Psoas muscle (tissue), 8 donors: ENCODE results near the gene FAM156B. TPM values are rescaled to one million over a fixed set of nuclear protein-coding genes. Genes with fewer than 3 reads are reported as not detected.
"Not testable (repeated sequence)": the region's sequence is repeated elsewhere in the genome, so short reads cannot be mapped to it uniquely, and the experiment has no call there.

ENCODE experiments used
- ATAC-seq, 4 donors: fragments of 200-7000 bp; cut with Tn5 transposase; one replicate each; pipeline ENCODE4 v1.9.1; 2020; ENCODE audit warnings: moderate library complexity in 3 of 4, mild to moderate bottlenecking in 2 of 4
- DNase-seq, 2 donors: peaks; one replicate each; pipeline ENCODE4 v3.0.0-alpha.2; 2020
- H3K27ac ChIP-seq: fragments of 200-600 bp; one replicate; pipeline ENCODE4 v1.8.0; 2022
- H3K27me3 ChIP-seq, 3 donors: fragments of 200-600 bp in 1 of 3; one replicate each; pipeline versions ENCODE4 v1.6.1 to v1.8.0; 2013 to 2022; ENCODE audit warnings: low read length in 2 of 3, mild to moderate bottlenecking in 2 of 3, moderate library complexity in 1 of 3; ENCODE audit not compliant: insufficient read depth in 3 of 3
- H3K36me3 ChIP-seq, 2 donors: fragments of 200-600 bp in 1 of 2; one replicate each; pipeline versions ENCODE4 v1.6.1 to v1.8.0; 2013 to 2022; ENCODE audit warnings: low read depth in 1 of 2, mild to moderate bottlenecking in 1 of 2, moderate library complexity in 1 of 2; ENCODE audit not compliant: insufficient read depth in 1 of 2
- H3K4me1 ChIP-seq: fragments of 200-600 bp; one replicate; pipeline ENCODE4 v1.8.0; 2022
- H3K4me3 ChIP-seq: fragments of 200-600 bp; one replicate; pipeline ENCODE4 v1.8.0; 2022; ENCODE audit warnings: mild to moderate bottlenecking
- H3K9me3 ChIP-seq: fragments of 200-600 bp; one replicate; pipeline ENCODE4 v1.8.0; 2022
- WGBS, 3 donors: extraction: QIAGEN DNeasy Blood & Tissue Kit; methylation state at CpG; one replicate each; pipeline versions ENCODE4 v1.1.6 to v1.1.7; 2013; 5-methylcytosine and 5-hydroxymethylcytosine counted together
- intact Hi-C, 2 donors: fragments of 100-400 bp; cut with DNase I; formaldehyde crosslinking; loops; one replicate each; pipeline versions ENCODE4 v1.11.0 to v1.14.2; 2022
- polyA plus RNA-seq, 3 donors: library from polyadenylated mRNA; stranded (reverse); fragments of 200-250 nt; gene quantifications; one replicate each; pipeline ENCODE4 v1.2.3, GENCODE V29; 2013
- total RNA-seq, 4 donors: library from RNA; stranded (reverse); fragmentation: NEBNext Ultra II Directional in 2 of 4; extraction: Animal tissue kit (Norgen Biotek cat#: 25700) in 2 of 4; gene quantifications; one replicate each; pipeline versions ENCODE4 v1.2.1 to v1.2.4, GENCODE V29; 2021 to 2023
- TF ChIP-seq, protein P1 (sequence below): fragments of 200-600 bp; IDR thresholded peaks from one replicate; pipeline ENCODE4 v1.8.0; 2022; ENCODE audit warnings: antibody characterized with exemption
- donor health status: healthy with polysubstance abuse.
- donor health status: DM: no; HTN: no; CAD: no; lungs with moderate emphysema.
- donor health status: Bipolar disorder and iron deficiency.
- donor health status: healthy.
- donor health status: DM: yes; HTN: yes; CAD: no.
- donor health status: DM: no; HTN: no; CAD: no.
- donor health status: DM: no; HTN: no; CAD: no.
- donor health status: DM: yes; HTN: yes; CAD: no.

Gene FAM156B
- total and polyA plus RNA-seq, 7 donors = 1.1 to 5.4 (median 2.6) TPM

DNA sequence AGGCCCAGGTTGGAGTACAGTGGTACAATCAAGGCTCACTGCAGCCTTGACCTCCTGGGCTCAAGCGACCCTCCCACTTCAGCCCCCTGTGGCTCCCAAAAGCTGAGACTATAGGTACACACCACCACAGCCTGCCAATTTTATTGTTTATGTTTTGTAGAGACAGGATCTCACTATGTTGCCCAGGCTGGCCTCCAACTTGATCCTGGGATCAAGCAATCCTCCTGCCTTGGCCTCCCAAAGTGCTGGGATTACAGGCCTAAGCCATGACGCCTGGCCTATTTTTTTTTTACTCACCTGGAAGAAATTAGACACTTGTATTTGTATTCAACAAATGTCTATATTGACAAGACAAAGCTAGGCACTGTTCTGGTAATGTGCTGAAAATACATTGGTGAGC is 36.1 kb downstream of the FAM156B start:
- Histone ChIP-seq H3K4me3 (no peak overlapping the region), H3K36me3 (no peaks in the 10 kb centered on the region), H3K4me1 (no peaks in the 10 kb centered on the region), H3K27ac (no peak overlapping the region), H3K9me3 (no peaks in the 10 kb centered on the region), H3K27me3 (no peaks in the 10 kb centered on the region)
- DNase-seq (no peak), ATAC-seq (no peak)
- WGBS, 3 donors = 95 to 100% (median 95%) methylated on average over 2 of the region's 2 CpGs
- intact Hi-C loops = no loop called here
- TF ChIP-seq, protein P1, sequence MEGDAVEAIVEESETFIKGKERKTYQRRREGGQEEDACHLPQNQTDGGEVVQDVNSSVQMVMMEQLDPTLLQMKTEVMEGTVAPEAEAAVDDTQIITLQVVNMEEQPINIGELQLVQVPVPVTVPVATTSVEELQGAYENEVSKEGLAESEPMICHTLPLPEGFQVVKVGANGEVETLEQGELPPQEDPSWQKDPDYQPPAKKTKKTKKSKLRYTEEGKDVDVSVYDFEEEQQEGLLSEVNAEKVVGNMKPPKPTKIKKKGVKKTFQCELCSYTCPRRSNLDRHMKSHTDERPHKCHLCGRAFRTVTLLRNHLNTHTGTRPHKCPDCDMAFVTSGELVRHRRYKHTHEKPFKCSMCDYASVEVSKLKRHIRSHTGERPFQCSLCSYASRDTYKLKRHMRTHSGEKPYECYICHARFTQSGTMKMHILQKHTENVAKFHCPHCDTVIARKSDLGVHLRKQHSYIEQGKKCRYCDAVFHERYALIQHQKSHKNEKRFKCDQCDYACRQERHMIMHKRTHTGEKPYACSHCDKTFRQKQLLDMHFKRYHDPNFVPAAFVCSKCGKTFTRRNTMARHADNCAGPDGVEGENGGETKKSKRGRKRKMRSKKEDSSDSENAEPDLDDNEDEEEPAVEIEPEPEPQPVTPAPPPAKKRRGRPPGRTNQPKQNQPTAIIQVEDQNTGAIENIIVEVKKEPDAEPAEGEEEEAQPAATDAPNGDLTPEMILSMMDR = no peak

DNA sequence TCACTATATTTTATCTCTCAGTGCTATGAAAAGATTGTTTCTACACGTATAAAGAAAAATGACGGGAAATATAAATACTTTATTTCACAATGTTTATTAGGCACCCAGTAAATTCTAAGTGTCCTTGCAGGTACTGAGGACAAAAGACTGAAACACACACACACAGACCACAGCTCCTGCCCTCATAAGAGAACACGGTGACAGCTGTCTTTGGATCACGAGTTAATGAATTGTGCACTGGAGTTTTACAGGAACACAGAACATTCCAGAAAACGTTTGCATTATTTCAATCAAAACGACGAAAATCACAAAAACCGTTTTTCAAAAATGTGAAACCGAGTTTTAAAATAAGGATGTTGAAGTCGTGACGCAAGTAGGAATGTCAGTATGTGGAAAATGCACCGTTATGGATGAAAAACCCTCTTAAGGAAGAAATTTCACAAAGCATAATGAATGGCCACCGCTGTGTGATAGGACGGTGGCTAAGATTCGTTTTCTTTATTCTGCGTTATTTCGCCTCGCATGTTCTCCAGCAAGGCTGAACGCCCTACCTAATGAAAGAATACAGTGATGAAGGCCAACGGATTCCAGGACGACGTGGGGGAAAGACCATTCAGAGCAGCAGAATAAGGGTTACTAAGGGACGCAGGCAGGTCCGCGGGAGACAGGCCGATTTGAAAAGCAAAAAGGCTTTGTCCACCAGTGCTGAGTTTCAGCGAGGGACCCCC is 37.0 kb downstream of the FAM156B start:
- Histone ChIP-seq H3K4me1 (no peaks in the 10 kb centered on the region), H3K36me3 (no peaks in the 10 kb centered on the region), H3K9me3 (no peaks in the 10 kb centered on the region), H3K27me3 (no peaks in the 10 kb centered on the region), H3K4me3 (peak overlapping the region; percentile 89), H3K27ac (peak overlapping the region; percentile 96)
- TF ChIP-seq, protein P1 = no peak
- WGBS, 3 donors = 3 to 4% (median 4%) methylated on average over 27 of the region's 27 CpGs
- DNase-seq = no peak
- intact Hi-C loops = no loop called here
- no peak for ATAC-seq

DNA sequence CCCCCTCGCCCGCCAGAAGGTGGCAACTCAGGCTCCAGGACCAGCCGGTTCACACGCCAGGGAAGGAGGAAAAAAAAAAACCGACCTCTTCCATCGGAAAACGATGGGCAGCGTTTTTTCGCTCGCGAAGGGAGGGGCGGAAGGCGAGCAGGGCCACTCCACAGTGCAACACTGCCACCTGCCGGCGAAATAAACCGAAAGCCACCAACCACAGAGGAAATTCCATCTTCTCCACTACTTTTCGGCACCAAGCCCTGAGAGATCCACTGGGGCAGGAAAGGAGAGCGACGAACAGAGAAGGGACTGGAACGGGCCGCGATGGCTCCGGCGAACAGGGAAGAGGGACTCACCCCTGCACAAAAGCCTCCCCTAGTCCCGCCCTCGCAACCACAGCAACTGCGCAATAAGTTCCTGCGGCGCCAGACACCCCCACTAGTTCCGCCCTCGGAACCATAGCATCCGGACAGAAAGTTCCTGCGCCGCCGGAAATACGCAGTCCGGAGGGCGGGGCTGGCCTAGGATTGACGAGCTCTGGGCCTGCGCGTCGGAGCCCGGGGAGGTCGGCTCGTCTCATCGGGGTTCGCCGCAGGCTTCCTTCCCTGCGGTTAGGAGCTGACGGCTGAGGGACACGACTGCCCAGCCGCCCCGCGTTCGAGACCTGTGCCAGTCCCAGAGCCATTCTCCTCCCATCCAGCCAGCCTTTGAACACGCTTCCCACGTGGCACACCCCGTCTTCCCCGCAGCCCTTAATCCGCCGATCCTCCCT is 37.8 kb downstream of the FAM156B start:
- Histone ChIP-seq H3K27me3 (no peaks in the 10 kb centered on the region), H3K36me3 (no peaks in the 10 kb centered on the region), H3K4me3 (peak overlapping the region; percentile 89), H3K27ac (peak overlapping the region; percentile 96), H3K4me1 (no peaks in the 10 kb centered on the region), H3K9me3 (no peaks in the 10 kb centered on the region)
- intact Hi-C loops = no loop called here
- WGBS, 3 donors = 0% methylated on average over 19 to 61 of the region's 61 CpGs
- TF ChIP-seq, protein P1 = peak; percentile 97
- DNase-seq (peak; percentile 97 to 99), ATAC-seq (peak; percentile 97 to 98 (median 97))

DNA sequence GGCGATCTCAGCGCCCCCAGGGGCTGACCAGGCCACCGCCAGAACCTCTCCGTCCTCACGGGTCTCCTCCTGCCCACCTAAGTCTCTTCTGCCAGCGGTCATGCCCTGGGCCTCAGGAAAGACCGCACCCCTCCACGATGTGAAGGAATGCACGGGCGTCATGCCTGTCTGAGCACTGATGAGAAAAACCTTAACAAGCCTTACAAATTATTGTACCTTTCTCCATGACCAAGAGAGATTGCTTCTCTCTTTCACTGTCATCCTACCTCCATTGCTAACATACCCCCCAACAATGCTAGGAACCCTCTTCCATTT is 38.3 kb downstream of the FAM156B start:
- H3K36me3 ChIP-seq, H3K9me3 ChIP-seq, intact Hi-C loops, H3K27me3 ChIP-seq, H3K4me1 ChIP-seq, ATAC-seq, DNase-seq: not testable (repeated sequence)
- peak overlapping the region; percentile 89 for H3K4me3 ChIP-seq
- peak overlapping the region; percentile 96 for H3K27ac ChIP-seq
- 0 to 3% (median 1%) methylated on average over 10 of the region's 10 CpGs for WGBS, 3 donors

DNA sequence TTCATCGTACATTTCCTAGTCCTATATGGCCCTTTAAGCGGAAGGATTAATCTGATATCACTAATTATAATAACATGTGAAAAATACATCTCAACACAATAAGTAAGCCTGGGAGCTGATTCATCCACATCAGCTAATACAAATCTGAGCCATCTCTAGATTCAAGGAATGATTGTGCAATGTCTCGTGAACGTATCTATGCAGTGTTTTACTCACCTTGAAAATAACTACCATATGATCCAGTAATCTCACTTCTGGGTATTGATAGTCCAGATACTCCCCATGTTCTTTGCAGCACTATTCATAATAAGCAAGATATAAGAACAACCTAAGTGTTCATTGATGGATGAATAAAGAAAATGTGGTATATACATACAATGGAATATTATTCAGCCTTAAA is 43.6 kb downstream of the FAM156B start:
- WGBS, 3 donors = no CpG with 5 or more reads among the region's 4 CpGs
- H3K36me3 ChIP-seq, H3K4me3 ChIP-seq, H3K27ac ChIP-seq, H3K4me1 ChIP-seq, H3K27me3 ChIP-seq, H3K9me3 ChIP-seq, intact Hi-C loops, ATAC-seq, DNase-seq: not testable (repeated sequence)

DNA sequence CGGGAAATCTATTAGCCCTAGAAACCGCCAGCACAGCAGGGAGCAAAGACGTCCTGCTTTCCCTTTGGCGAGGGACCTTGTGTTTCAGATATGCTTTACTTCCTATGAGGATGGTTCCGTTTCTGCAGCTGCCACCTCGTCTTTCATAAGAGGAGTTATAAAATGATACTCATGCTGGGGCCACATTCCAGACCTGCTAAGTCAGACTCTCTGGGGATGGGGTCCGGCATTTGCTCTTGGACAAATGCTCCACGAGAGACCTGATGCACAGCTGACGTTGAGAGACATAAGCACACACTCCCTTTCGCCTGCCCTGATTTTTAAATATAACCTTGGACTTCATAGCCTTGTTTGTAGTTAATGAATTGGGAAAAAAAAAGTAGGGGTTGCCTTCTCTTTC is 44.6 kb downstream of the FAM156B start:
- H3K4me1 ChIP-seq, H3K4me3 ChIP-seq, H3K27me3 ChIP-seq, H3K9me3 ChIP-seq, H3K36me3 ChIP-seq, DNase-seq, H3K27ac ChIP-seq, intact Hi-C loops: not testable (repeated sequence)
- no CpG with 5 or more reads among the region's 10 CpGs for WGBS, 3 donors
- ATAC-seq = peak; percentile 57 to 76 (median 66)

DNA sequence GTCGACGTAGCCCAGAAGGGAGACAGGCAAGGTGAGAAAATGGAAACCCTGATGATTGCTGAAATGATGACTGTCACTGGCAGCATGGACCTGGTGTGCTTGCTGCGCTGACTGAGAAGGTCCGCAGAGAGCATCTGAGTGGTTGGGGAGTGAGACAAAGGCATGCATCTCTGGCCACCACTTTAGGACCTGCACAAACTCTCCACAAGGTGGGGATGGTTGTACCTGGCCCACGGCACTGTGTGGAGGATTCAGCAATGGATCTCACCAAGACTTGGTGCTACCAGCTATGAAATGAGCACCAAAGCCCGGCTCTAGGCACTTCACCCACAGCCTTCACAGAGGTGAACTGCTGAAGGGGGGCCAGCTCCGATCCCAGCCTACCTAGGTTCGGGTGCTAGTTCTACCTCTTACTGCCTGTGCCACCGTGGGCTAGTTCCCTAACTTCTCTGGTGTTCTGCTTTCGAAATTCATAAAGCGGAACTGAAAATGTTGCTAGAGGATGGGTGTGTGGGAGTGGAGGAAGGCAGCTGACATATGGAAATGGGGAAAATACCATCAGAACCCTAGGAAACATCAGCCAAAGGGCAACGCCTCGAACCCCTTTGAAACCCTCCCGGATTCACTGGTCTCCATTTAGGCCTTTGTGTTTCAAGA is 48.8 kb downstream of the FAM156B start:
- H3K9me3 ChIP-seq, H3K36me3 ChIP-seq, H3K4me3 ChIP-seq, intact Hi-C loops, H3K4me1 ChIP-seq, H3K27me3 ChIP-seq, H3K27ac ChIP-seq, DNase-seq, ATAC-seq: not testable (repeated sequence)
- no CpG with 5 or more reads among the region's 14 CpGs for WGBS, 3 donors

DNA sequence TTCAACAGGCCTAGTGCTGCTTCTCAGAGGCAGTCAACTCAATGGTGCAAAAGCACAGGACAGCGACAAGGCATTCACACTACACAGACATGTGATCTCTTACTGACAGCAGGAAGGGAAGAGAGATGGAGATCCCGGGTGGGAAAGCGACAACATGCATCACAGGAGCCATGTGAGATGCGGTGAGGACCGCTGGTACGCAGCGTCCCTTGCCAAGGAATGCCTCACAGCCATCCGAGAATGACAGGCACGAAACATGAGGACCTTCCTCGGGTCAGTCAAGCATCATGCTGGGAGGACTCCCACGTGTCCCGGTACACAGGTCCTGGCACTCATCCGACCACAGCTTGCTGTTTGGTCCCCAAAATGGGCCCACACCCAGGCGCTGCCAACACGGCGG is 50.4 kb downstream of the FAM156B start:
- intact Hi-C loops, H3K36me3 ChIP-seq, H3K4me3 ChIP-seq, DNase-seq, H3K27ac ChIP-seq, H3K9me3 ChIP-seq, H3K4me1 ChIP-seq, H3K27me3 ChIP-seq: not testable (repeated sequence)
- no CpG with 5 or more reads among the region's 16 CpGs for WGBS, 3 donors
- peak in 3 of 4 donors; percentile 34 to 88 (median 57) for ATAC-seq
